MCF 10A (cell line): ENCODE results near the gene SLC16A4. TPM values are rescaled to one million over a fixed set of nuclear protein-coding genes. Genes with fewer than 3 reads are reported as not detected.
A peak's percentile ranks its signal among the peaks of the same experiment; 100 is the strongest.

Experiments
- BruUV-seq: library from RNA; stranded (reverse); fragments of 400-500 nt; replicated peaks from 2 replicates; lab custom pipeline; 2021; lab: Mats Ljungman, UMichigan
- CTCF ChIA-PET: fragments of 300-600 bp; sonication (Branson Sonifier 250); formaldehyde crosslinking; extraction: SDS; loops from one replicate; lab custom pipeline; 2021; ENCODE audit warnings: antibody characterized with exemption, inconsistent platforms; lab: Yijun Ruan, JAX
- POLR2A ChIA-PET: fragments of 300-600, 350-650 bp; sonication (Branson Sonifier 250); formaldehyde crosslinking; extraction: SDS; loops from one replicate; lab custom pipeline; 2020; ENCODE audit warnings: antibody characterized with exemption, inconsistent platforms; lab: Yijun Ruan, JAX
- DNase-seq: peaks from one replicate; pipeline ENCODE4 v3.0.0-alpha.2; 2018; ENCODE audit not compliant: unreplicated experiment
- H3K27ac Mint-ChIP-seq: one replicate; pipeline ENCODE4 v1.8.0; 2022; ENCODE audit warnings: mild to moderate bottlenecking, low read depth, mixed read lengths; ENCODE audit not compliant: unreplicated experiment
- H3K27me3 Mint-ChIP-seq: one replicate; pipeline ENCODE4 v1.8.0; 2022; ENCODE audit warnings: mixed read lengths; ENCODE audit not compliant: insufficient read depth, unreplicated experiment
- H3K36me3 Mint-ChIP-seq: one replicate; pipeline ENCODE4 v1.8.0; 2022; ENCODE audit warnings: mild to moderate bottlenecking, moderate library complexity, mixed read lengths; ENCODE audit not compliant: insufficient read depth, unreplicated experiment
- H3K4me1 Mint-ChIP-seq: one replicate; pipeline ENCODE4 v1.8.0; 2022; ENCODE audit warnings: mixed read lengths; ENCODE audit not compliant: insufficient read depth, unreplicated experiment
- H3K4me3 Mint-ChIP-seq: one replicate; pipeline ENCODE4 v1.8.0; 2022; ENCODE audit warnings: mild to moderate bottlenecking, moderate library complexity, mixed read lengths; ENCODE audit not compliant: unreplicated experiment
- H3K9me3 Mint-ChIP-seq: one replicate; pipeline ENCODE4 v1.8.0; 2022; ENCODE audit warnings: mixed read lengths; ENCODE audit not compliant: unreplicated experiment
- CTCF ChIP-seq: fragments of 200-600 bp; IDR thresholded peaks from one replicate; pipeline ENCODE4 v1.8.0; 2022; ENCODE audit warnings: antibody characterized with exemption, mild to moderate bottlenecking; ENCODE audit not compliant: unreplicated experiment
- intact Hi-C: fragments of 100-400 bp; cut with micrococcal nuclease; formaldehyde crosslinking; loops from 2 replicates; pipeline ENCODE4 v1.14.1; 2022
- total RNA-seq: library from RNA; stranded (reverse); gene quantifications from 2 replicates; pipeline ENCODE4 v1.2.3, GENCODE V29; 2022

Gene SLC16A4
- total RNA-seq, 1 experiment from 2014 or later, result 9.8 TPM

- DNase-seq, result no peak
- Mint-ChIP-seq H3K27ac (no peak overlapping the region), H3K9me3 (no peaks in the 10 kb centered on the region), H3K27me3 (no peaks in the 10 kb centered on the region), H3K4me1 (peaks cover 24% of the 10 kb centered on the region), H3K36me3 (peaks cover 12% of the 10 kb centered on the region), H3K4me3 (no peak overlapping the region)
- CTCF ChIA-PET, result no interaction called here
- no TSS peak for BruUV-seq
- intact Hi-C loops, result no loop called here
- POLR2A ChIA-PET, result interaction anchor here (2.3 kb wide), 1 partner anchor 9 kb away, joined by 9 read pairs; no protein-coding TSS in a partner anchor
- no peak for TF ChIP-seq CTCF
These were observed 35.5 kb downstream of the SLC16A4 start for GRCh38 chr1:110355321-110355720.

GRCh38 chr1:110350360-110350759 lies 40.5 kb downstream of the SLC16A4 start:
- ChIA-PET CTCF (interaction anchor here (1.0 kb wide), 1 partner anchor 146 kb away, joined by 4 read pairs; no protein-coding TSS in a partner anchor), POLR2A (interaction anchor here (0.6 to 6.2 kb wide), 4 partner anchors 8 to 85 kb away, joined by 3 to 90 read pairs (median 3); partner anchors contain the start of gene RBM15)
- Mint-ChIP-seq H3K36me3 (peaks cover 25% of the 10 kb centered on the region), H3K4me1 (peaks cover 39% of the 10 kb centered on the region), H3K9me3 (no peaks in the 10 kb centered on the region), H3K4me3 (no peak overlapping the region), H3K27me3 (no peaks in the 10 kb centered on the region), H3K27ac (peak overlapping the region; percentile 24)
- no TSS peak for BruUV-seq
- no peak for TF ChIP-seq CTCF
- intact Hi-C loops, result loop anchor here (1.0 kb wide), 1 partner anchor 8 kb away; no protein-coding TSS in a partner anchor
- no peak for DNase-seq

- TF ChIP-seq CTCF, result no peak
- Mint-ChIP-seq H3K4me1 (peaks cover 49% of the 10 kb centered on the region), H3K27ac (no peak overlapping the region), H3K36me3 (peaks cover 33% of the 10 kb centered on the region), H3K27me3 (no peaks in the 10 kb centered on the region), H3K9me3 (no peaks in the 10 kb centered on the region), H3K4me3 (no peak overlapping the region)
- intact Hi-C loops, result no loop called here
- no peak for DNase-seq
- CTCF ChIA-PET, result interaction anchor here (0.6 to 2.6 kb wide), 6 partner anchors 10 to 261 kb away, joined by 3 to 11 read pairs (median 4); partner anchors contain the start of gene RBM15
- POLR2A ChIA-PET, result interaction anchor here (0.6 to 6.2 kb wide), 4 partner anchors 10 to 1667 kb away, joined by 3 to 90 read pairs (median 6); partner anchors contain the start of gene RBM15
- no TSS peak for BruUV-seq
These were observed 42.1 kb downstream of the SLC16A4 start for GRCh38 chr1:110348771-110349170.

GRCh38 chr1:110348050-110348449 lies 42.8 kb downstream of the SLC16A4 start:
- Mint-ChIP-seq H3K27ac (peak overlapping the region; percentile 51), H3K27me3 (no peaks in the 10 kb centered on the region), H3K4me3 (no peak overlapping the region), H3K9me3 (no peaks in the 10 kb centered on the region), H3K4me1 (peaks cover 54% of the 10 kb centered on the region), H3K36me3 (peaks cover 41% of the 10 kb centered on the region)
- ChIA-PET CTCF (interaction anchor here (1.4 to 2.6 kb wide), 3 partner anchors 9 to 140 kb away, joined by 4 to 11 read pairs (median 5); partner anchors contain the start of gene RBM15), POLR2A (interaction anchor here (1.5 to 6.2 kb wide), 3 partner anchors 10 to 60 kb away, joined by 5 to 90 read pairs (median 7); partner anchors contain the start of gene RBM15)
- TF ChIP-seq CTCF, result no peak
- intact Hi-C loops, result no loop called here
- no TSS peak for BruUV-seq
- DNase-seq, result no peak
